Ascending aorta (tissue), 2 donors: ENCODE results near the gene OR2A14. TPM values are rescaled to one million over a fixed set of nuclear protein-coding genes. Genes with fewer than 3 reads are reported as not detected.

Source experiments
- DNase-seq, 2 donors: peaks; one replicate each; pipeline ENCODE4 v3.0.0-alpha.2; 2019; ENCODE audit warnings: low spot score in 2 of 2
- H3K27ac ChIP-seq, 2 donors: fragments of 200-600 bp; sonication (generic); one replicate each; pipeline ENCODE4 v1.5.1; 2016 to 2017; ENCODE audit warnings: mild to moderate bottlenecking in 1 of 2
- H3K27me3 ChIP-seq: fragments of 200-600 bp; sonication (generic); one replicate; pipeline ENCODE4 v1.5.1; 2017
- H3K36me3 ChIP-seq, 2 donors: fragments of 200-600 bp; sonication (generic); one replicate each; pipeline ENCODE4 v1.5.1; 2016
- H3K4me1 ChIP-seq, 2 donors: fragments of 200-600 bp; sonication (generic); one replicate each; pipeline ENCODE4 v1.5.1; 2016 to 2017; ENCODE audit warnings: mild to moderate bottlenecking in 1 of 2
- H3K4me3 ChIP-seq, 2 donors: fragments of 200-600 bp; sonication (generic); one replicate each; pipeline ENCODE4 v1.5.1; 2016 to 2017; ENCODE audit warnings: mild to moderate bottlenecking in 1 of 2
- H3K9me3 ChIP-seq, 2 donors: fragments of 200-600 bp; sonication (generic); one replicate each; pipeline ENCODE4 v1.5.1; 2016
- CTCF ChIP-seq, 3 experiments: fragments of 200-600 bp in 2 of 3; fragments of 450-650 bp in 1 of 3; sonication (generic) in 2 of 3; IDR thresholded peaks; one replicate each; pipeline ENCODE4 v1.5.1; 2016 to 2019; ENCODE audit warnings: antibody characterized with exemption in 3 of 3, mild to moderate bottlenecking in 1 of 3, moderate library complexity in 1 of 3
- intact Hi-C: fragments of 100-400 bp; cut with DNase I; formaldehyde crosslinking; loops from one replicate; pipeline ENCODE4 v1.15.1; 2023
- total RNA-seq: library from RNA; depleted of rRNA; stranded (reverse); fragments of >200 nt; gene quantifications from one replicate; pipeline ENCODE4 v1.1.0, GENCODE V29; 2016

OR2A14 gene
- total RNA-seq: not detected

- Histone ChIP-seq H3K4me3 (no peak within 1 kb of the TSS), H3K4me1 (no peaks in the 10 kb centered on the region), H3K36me3 (no peaks in the 10 kb centered on the region), H3K27me3 (no peaks in the 10 kb centered on the region), H3K27ac (no peak within 1 kb of the TSS), H3K9me3 (no peaks in the 10 kb centered on the region)
- DNase-seq: no peak
- intact Hi-C loops: no loop called here
- TF ChIP-seq CTCF (IDR thresholded peaks at IDR 0.05): no peak
Observed at GRCh38 chr7:144122876-144123275, at the start of gene OR2A14. Gene OR2A14, plus strand, starts transcription at chr7:144123176. Its CDS starts 5,937 bp downstream, at chr7:144129113.

GRCh38 chr7:144074374-144074773 lies 48.6 kb upstream of the OR2A14 start:
- no peak overlapping the region for H3K4me3 ChIP-seq
- no peaks in the 10 kb centered on the region for H3K36me3 ChIP-seq
- H3K27me3 ChIP-seq: no peaks in the 10 kb centered on the region
- no peak for DNase-seq
- intact Hi-C loops: no loop called here
- no peaks in the 10 kb centered on the region for H3K9me3 ChIP-seq
- no peak overlapping the region for H3K27ac ChIP-seq
- H3K4me1 ChIP-seq: no peaks in the 10 kb centered on the region
- no peak for TF ChIP-seq CTCF (IDR thresholded peaks at IDR 0.05)

- TF ChIP-seq CTCF (IDR thresholded peaks at IDR 0.05): no peak
- intact Hi-C loops: no loop called here
- DNase-seq: no peak
- Histone ChIP-seq H3K4me1 (peaks cover 0 to 4% of the 10 kb centered on the region in 2 donors), H3K27ac (no peak within 1 kb of the TSS), H3K9me3 (peaks cover 0 to 4% of the 10 kb centered on the region in 2 donors), H3K36me3 (no peaks in the 10 kb centered on the region), H3K4me3 (no peak within 1 kb of the TSS), H3K27me3 (no peaks in the 10 kb centered on the region)
Observed at GRCh38 chr7:144085978-144086377, 37.0 kb upstream of the OR2A14 start, which contains the start of gene OR2A12. Gene OR2A12, plus strand, starts transcription at chr7:144086278. Its CDS starts 8,830 bp downstream, at chr7:144095108.

- peaks cover 0 to 4% of the 10 kb centered on the region in 2 donors for H3K4me1 ChIP-seq
- intact Hi-C loops: no loop called here
- DNase-seq: no peak
- no peak overlapping the region for H3K27ac ChIP-seq
- peaks cover 0 to 4% of the 10 kb centered on the region in 2 donors for H3K9me3 ChIP-seq
- no peaks in the 10 kb centered on the region for H3K27me3 ChIP-seq
- H3K4me3 ChIP-seq: no peak overlapping the region
- TF ChIP-seq CTCF (IDR thresholded peaks at IDR 0.05): no peak
- no peaks in the 10 kb centered on the region for H3K36me3 ChIP-seq
Observed at GRCh38 chr7:144086730-144087129, 36.2 kb upstream of the OR2A14 start.

- Histone ChIP-seq H3K9me3 (peaks cover 0 to 4% of the 10 kb centered on the region in 2 donors), H3K36me3 (no peaks in the 10 kb centered on the region), H3K27me3 (no peaks in the 10 kb centered on the region), H3K4me3 (no peak overlapping the region), H3K4me1 (peaks cover 0 to 4% of the 10 kb centered on the region in 2 donors), H3K27ac (no peak overlapping the region)
- intact Hi-C loops: no loop called here
- TF ChIP-seq CTCF (IDR thresholded peaks at IDR 0.05): no peak
- DNase-seq: no peak
Observed at GRCh38 chr7:144087230-144087629, 35.7 kb upstream of the OR2A14 start.

GRCh38 chr7:144090667-144091066 lies 32.3 kb upstream of the OR2A14 start:
- intact Hi-C loops: no loop called here
- Histone ChIP-seq H3K27ac (no peak overlapping the region), H3K9me3 (peaks cover 0 to 4% of the 10 kb centered on the region in 2 donors), H3K36me3 (no peaks in the 10 kb centered on the region), H3K27me3 (no peaks in the 10 kb centered on the region), H3K4me3 (no peak overlapping the region), H3K4me1 (peaks cover 0 to 4% of the 10 kb centered on the region in 2 donors)
- TF ChIP-seq CTCF (IDR thresholded peaks at IDR 0.05): no peak
- DNase-seq: no peak
